GM23248 (cell line): ENCODE data around the gene XXYLT1.

ENCODE experiments used
- EZH2 ChIP-seq: fragments of 200-600 bp; sonication (generic); IDR thresholded peaks from 2 replicates; pipeline ENCODE4 v1.6.1; 2018; ENCODE audit warnings: antibody characterized with exemption, mild to moderate bottlenecking; ENCODE audit not compliant: insufficient read depth, poor library complexity, severe bottlenecking
- EZH2phosphoT487 ChIP-seq: fragments of 200-600 bp; sonication (generic); IDR thresholded peaks from 2 replicates; pipeline ENCODE4 v1.6.1; 2018; ENCODE audit warnings: antibody characterized with exemption, moderate library complexity, mild to moderate bottlenecking, low read depth; ENCODE audit not compliant: insufficient read depth

GRCh38 chr3:195093731-195094130, 177.2 kb downstream of the XXYLT1 start:
- TF ChIP-seq EZH2phosphoT487, result no peak
- no peak for TF ChIP-seq EZH2
